Lower leg skin (tissue), 4 donors: ENCODE results near the gene CD300LB. TPM values are rescaled to one million over a fixed set of nuclear protein-coding genes. Genes with fewer than 3 reads are reported as not detected.

Source experiments
- DNase-seq, 2 donors: peaks; one replicate each; pipeline ENCODE4 v3.0.0-alpha.2; 2019; ENCODE audit warnings: low spot score in 2 of 2
- H3K4me3 ChIP-seq: fragments of 200-600 bp; sonication (generic); 2 replicates; pipeline ENCODE4 v1.5.1; 2017; ENCODE audit warnings: mild to moderate bottlenecking, low read depth; ENCODE audit not compliant: poor library complexity, severe bottlenecking
- CTCF ChIP-seq, 3 donors: fragments of 450-650 bp; IDR thresholded peaks; one replicate each; pipeline ENCODE4 v1.5.1; 2016; ENCODE audit warnings: antibody characterized with exemption in 3 of 3, mild to moderate bottlenecking in 3 of 3, moderate library complexity in 2 of 3
- POLR2A ChIP-seq, 2 donors: fragments of 450-650 bp; IDR thresholded peaks; one replicate each; pipeline ENCODE4 v1.6.1; 2016 to 2017; ENCODE audit warnings: antibody characterized with exemption in 2 of 2, mild to moderate bottlenecking in 1 of 2, moderate library complexity in 1 of 2
- WGBS, 2 donors: methylation state at CpG; one replicate each; pipeline ENCODE4 v1.1.5; 2018; 5-methylcytosine and 5-hydroxymethylcytosine counted together
- intact Hi-C: fragments of 100-400 bp; cut with DNase I; formaldehyde crosslinking; loops from one replicate; pipeline ENCODE4 v1.15.0; 2023; ENCODE audit warnings: low total_unique reads
- total RNA-seq, 4 donors: library from RNA; depleted of rRNA; stranded (reverse); fragments of >200 nt; gene quantifications; one replicate each; pipeline ENCODE4 v1.1.0, GENCODE V29; 2016

Gene CD300LB
- total RNA-seq, 4 donors from 2014 or later = 0.12 to 1.3 (median 0.55) TPM; not detected in 1

GRCh38 chr17:74525781-74526288 is 5.4 kb downstream of the CD300LB start:
- no peak overlapping the region for H3K4me3 ChIP-seq
- intact Hi-C loops = no loop called here
- DNase-seq = peak; percentile 9 to 50
- TF ChIP-seq CTCF (IDR thresholded peaks at IDR 0.05) (no peak), POLR2A (IDR thresholded peaks at IDR 0.05) (no peak)
- WGBS, 2 donors = 87 to 92% methylated on average over 14 of the region's 14 CpGs

DNA sequence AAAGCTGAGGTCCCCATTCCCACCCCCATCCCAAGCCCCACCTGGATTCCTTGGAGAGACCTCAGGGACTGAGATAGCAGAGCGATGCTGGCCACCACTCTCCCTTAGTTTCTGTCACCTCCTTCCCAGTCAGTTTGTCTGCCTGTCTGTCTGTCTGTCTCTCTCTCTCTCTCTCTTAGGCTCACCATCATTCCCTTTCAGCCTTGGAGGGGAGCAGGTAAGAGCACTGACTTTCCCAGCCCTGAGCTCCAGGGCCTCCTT is 5.9 kb downstream of the CD300LB start:
- H3K4me3 ChIP-seq = no peak overlapping the region
- TF ChIP-seq POLR2A (IDR thresholded peaks at IDR 0.05) (no peak), CTCF (IDR thresholded peaks at IDR 0.05) (no peak)
- intact Hi-C loops = no loop called here
- peak in 1 of 2 donors; percentile 49 for DNase-seq
- WGBS, 2 donors = 92 to 93% methylated on average over 1 of the region's 1 CpG

DNA sequence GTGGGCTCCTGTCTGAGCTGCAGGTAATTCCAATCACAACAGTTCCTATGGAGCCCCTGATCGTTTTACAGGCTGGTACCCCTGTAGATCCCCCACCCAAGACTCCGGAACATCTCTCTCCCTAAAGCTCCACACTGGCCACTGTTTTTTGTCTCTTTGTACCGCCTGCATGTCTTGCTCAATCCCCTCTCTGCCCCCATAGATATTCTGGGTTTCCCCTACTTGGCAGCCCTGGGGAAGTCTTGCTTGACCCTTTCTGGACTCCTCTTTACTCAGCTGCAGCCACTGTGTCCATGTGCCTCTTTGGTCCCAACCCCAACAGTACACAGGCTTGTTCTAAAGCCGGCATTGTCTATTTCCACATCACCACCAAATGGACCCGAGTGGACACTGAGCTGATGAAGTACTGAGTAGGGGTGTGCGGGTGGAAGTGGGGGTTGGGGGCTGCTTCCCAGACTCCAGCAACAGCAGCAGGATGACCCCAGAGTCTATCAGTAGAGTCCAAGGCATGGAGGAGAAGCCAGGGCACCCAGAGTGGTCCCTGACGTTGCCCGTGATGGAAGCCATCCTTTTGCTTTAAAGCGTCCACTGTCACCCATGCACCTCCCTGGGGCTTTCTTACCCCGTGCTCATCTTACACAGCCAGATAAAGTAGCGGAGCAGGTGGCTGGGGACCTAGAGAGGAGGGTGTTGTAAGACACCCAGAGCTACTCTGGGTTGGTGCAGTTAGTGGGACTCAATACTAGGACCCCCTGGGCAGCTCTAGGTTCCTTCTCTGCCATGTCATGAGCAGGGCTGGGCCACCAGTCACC is 6.4 kb downstream of the CD300LB start:
- no peak for TF ChIP-seq POLR2A (IDR thresholded peaks at IDR 0.05)
- TF ChIP-seq CTCF (IDR thresholded peaks at IDR 0.05) = no peak
- intact Hi-C loops = no loop called here
- H3K4me3 ChIP-seq = no peak overlapping the region
- peak; percentile 9 to 65 for DNase-seq
- 77 to 81% methylated on average over 11 of the region's 11 CpGs for WGBS, 2 donors

DNA sequence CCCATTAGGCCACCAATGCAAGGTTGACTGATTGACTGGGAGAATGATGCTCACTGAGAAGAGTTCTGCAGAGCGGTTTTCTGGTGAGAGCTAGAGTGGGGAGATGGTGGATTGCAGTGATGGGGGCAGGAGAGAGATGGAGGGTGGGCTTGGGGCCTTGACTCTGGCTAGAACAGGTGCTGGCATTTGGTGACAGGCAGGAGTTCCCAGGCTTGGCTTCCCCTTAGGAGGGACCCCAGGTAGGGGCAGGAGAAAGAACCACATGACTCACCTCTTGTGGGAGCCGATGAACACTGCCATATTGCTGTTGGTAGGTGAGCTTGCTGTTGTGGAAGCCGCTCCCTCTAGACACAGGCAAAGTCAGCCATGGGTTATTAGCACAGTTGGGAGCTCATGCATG is 8.0 kb downstream of the CD300LB start:
- H3K4me3 ChIP-seq = no peak overlapping the region
- 92 to 100% methylated on average over 2 to 3 of the region's 3 CpGs for WGBS, 2 donors
- DNase-seq = peak; percentile 1 to 64
- intact Hi-C loops = no loop called here
- TF ChIP-seq CTCF (IDR thresholded peaks at IDR 0.05) (no peak), POLR2A (IDR thresholded peaks at IDR 0.05) (no peak)

- no peak overlapping the region for H3K4me3 ChIP-seq
- intact Hi-C loops = no loop called here
- DNase-seq = peak in 1 of 2 donors; percentile 75
- TF ChIP-seq POLR2A (IDR thresholded peaks at IDR 0.05) = no peak
- TF ChIP-seq CTCF (IDR thresholded peaks at IDR 0.05) = no peak
- 83 to 86% methylated on average over 6 to 10 of the region's 10 CpGs for WGBS, 2 donors
These were observed 8.7 kb downstream of the CD300LB start for GRCh38 chr17:74522381-74523105.
